ENCODE measurements around the gene PANK4. TPM values are rescaled to one million over a fixed set of nuclear protein-coding genes. Genes with fewer than 3 reads are reported as not detected.

The PANK4 gene
- total and polyA plus RNA-seq, 2 donors: 21.6 to 27.1 TPM

DNA sequence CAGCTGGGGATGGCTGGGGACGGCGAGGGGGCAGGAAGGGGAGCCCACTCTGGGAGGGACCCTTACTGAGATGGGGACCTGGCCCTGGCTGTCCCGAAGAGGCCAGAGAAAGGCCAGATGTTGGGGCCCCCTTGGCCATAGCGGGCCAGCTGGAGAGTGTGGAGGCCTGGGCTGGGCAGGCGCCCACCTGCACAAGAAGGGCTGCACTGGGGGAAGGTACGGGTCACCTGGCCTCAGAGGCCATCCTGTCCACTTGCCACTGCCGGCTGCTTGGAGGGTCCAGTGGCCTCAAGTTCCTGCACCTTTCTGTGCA is 55.3 kb downstream of the PANK4 start:
- 79% methylated on average over 7 of the region's 7 CpGs for WGBS
- Histone ChIP-seq H3K4me3 (ENCODE audit: low read length in 2 of 2) (no peak overlapping the region), H3K27ac (ENCODE audit: low read depth in 1 of 2, low read length in 1 of 2) (no peak overlapping the region), H3K4me1 (ENCODE audit: control insufficient read depth in 2 of 2, insufficient read depth in 2 of 2, low read length in 2 of 2) (no peaks in the 10 kb centered on the region), H3K9me3 (ENCODE audit: control insufficient read depth in 2 of 2, insufficient read depth in 1 of 2, low read length in 1 of 2) (peaks cover 0 to 1% of the 10 kb centered on the region in 2 donors), H3K36me3 (ENCODE audit: control insufficient read depth in 2 of 2, insufficient read depth in 2 of 2, low read length in 1 of 2) (no peaks in the 10 kb centered on the region), H3K27me3 (ENCODE audit: control insufficient read depth in 2 of 2, insufficient read depth in 1 of 2, low read length in 1 of 2) (peaks cover 0 to 36% of the 10 kb centered on the region in 2 donors)
- no peak for DNase-seq (ENCODE audit: low read depth in 6 of 9, low spot score in 9 of 9)

DNA sequence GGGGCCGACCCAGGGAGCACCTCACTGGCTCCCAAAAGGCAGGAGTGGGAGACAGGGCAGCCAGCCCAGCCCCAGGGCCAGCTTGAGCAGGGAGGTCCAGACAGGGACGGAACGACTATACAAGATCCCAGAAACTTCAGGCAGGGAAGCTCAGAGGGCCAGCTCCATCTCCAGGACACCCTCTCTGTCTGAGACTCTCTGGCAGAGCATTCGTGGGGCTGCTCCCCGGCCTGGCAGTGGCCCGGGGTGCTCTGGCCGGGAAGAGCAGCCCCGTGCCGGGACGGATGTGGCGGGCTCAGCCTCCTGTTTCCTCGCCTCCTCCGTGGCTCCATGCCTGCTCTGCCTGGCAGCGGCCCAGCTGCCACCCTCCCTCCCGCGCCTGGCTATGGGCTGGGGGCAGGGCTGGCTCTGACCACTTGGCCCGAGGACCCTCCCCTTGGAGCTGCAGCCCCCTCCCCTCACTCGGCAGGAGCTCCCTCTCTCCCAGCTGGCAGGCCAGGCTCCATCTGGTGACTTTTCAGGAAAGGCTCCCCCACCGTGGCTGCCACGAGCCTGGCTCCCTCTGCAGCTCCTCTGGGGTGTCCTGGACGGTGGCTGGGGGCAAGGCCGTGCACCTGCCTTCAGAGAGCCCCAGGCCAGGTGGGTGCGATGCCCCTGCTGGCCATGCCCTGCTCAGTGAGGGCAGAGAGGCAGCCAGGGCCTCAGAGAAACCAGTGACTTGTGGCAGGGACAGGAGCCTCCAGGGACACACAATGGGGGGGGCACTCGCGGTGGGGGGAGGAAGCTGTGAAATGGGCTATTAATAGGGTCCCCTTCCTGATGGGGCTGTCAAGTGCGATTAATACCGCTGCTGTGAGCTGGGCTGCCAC is 55.9 kb downstream of the PANK4 start:
- Histone ChIP-seq H3K4me1 (ENCODE audit: control insufficient read depth in 2 of 2, insufficient read depth in 2 of 2, low read length in 2 of 2) (no peaks in the 10 kb centered on the region), H3K4me3 (ENCODE audit: low read length in 2 of 2) (no peak overlapping the region), H3K27me3 (ENCODE audit: control insufficient read depth in 2 of 2, insufficient read depth in 1 of 2, low read length in 1 of 2) (peaks cover 0 to 39% of the 10 kb centered on the region in 2 donors), H3K36me3 (ENCODE audit: control insufficient read depth in 2 of 2, insufficient read depth in 2 of 2, low read length in 1 of 2) (no peaks in the 10 kb centered on the region), H3K9me3 (ENCODE audit: control insufficient read depth in 2 of 2, insufficient read depth in 1 of 2, low read length in 1 of 2) (no peaks in the 10 kb centered on the region), H3K27ac (ENCODE audit: low read depth in 1 of 2, low read length in 1 of 2) (no peak overlapping the region)
- WGBS: 44% methylated on average over 27 of the region's 27 CpGs
- DNase-seq (ENCODE audit: low read depth in 6 of 9, low spot score in 9 of 9): no peak

DNA sequence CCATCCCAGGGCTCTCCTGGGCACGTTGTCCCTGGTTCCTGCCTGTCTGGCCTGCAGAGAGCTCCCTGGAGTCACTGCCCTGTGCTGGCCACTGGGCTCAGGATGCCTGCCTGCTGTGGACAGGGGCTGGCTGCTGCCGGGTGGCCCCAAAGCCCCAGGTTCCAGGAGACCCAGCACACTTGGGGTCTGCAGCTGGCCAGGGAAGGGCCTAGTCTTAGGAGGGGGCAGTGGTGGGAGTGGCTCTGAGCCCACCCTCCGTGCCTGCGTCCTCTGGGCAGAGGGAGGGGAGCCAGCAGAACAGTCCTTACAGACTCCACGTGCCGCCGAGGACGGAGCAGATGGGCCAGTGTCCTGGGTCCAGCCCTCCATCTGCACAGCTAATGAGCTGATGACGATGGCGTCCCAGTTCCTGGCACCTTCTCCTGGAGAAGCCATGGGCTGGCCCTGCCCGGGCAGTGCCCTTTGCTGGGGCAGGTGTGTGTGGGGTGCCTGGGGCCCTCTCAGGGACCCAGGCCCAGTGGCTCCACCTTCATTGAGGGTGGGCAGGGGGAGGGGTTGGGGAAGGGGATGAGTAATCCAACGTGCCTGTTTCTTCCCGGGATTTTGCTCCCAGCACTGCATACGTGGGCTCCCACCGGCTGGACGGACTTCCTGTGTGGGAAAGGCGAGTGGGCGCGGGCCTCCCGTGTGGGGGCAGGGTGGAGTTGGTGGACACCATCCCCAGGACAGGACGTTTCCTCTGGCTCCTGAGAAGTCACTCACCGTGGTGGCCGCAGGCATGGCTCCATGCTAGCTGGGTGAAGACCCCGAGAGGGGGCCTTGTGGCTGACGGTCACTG is 57.1 kb downstream of the PANK4 start:
- Histone ChIP-seq H3K27me3 (ENCODE audit: control insufficient read depth in 2 of 2, insufficient read depth in 1 of 2, low read length in 1 of 2) (peaks cover 0 to 41% of the 10 kb centered on the region in 2 donors), H3K4me1 (ENCODE audit: control insufficient read depth in 2 of 2, insufficient read depth in 2 of 2, low read length in 2 of 2) (no peaks in the 10 kb centered on the region), H3K9me3 (ENCODE audit: control insufficient read depth in 2 of 2, insufficient read depth in 1 of 2, low read length in 1 of 2) (no peaks in the 10 kb centered on the region), H3K27ac (ENCODE audit: low read depth in 1 of 2, low read length in 1 of 2) (no peak overlapping the region), H3K4me3 (ENCODE audit: low read length in 2 of 2) (no peak overlapping the region), H3K36me3 (ENCODE audit: control insufficient read depth in 2 of 2, insufficient read depth in 2 of 2, low read length in 1 of 2) (no peaks in the 10 kb centered on the region)
- no peak for DNase-seq (ENCODE audit: low read depth in 6 of 9, low spot score in 9 of 9)
- 78% methylated on average over 25 of the region's 25 CpGs for WGBS

DNA sequence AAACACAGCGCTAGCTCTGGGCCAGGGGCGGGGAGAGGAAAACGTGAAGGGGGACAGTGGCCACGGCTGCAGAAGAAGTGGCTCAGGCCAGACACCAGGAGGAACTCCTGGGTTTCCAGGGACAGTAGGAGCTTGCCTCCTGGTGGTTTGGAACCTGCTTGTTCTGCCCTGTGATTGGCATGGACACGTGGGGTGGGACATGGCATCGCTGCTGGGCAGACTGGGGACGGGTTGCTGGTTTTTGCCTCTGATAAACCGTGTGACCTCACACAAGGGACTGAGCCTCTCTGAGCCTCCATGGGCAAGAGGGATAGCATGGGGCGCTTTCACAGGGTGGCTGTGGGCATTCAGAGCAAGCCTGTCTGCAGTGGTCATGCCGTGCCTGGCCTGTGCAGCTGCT is 57.9 kb downstream of the PANK4 start:
- H3K4me1 ChIP-seq (ENCODE audit: control insufficient read depth in 2 of 2, insufficient read depth in 2 of 2, low read length in 2 of 2): no peaks in the 10 kb centered on the region
- peaks cover 0 to 47% of the 10 kb centered on the region in 2 donors for H3K27me3 ChIP-seq (ENCODE audit: control insufficient read depth in 2 of 2, insufficient read depth in 1 of 2, low read length in 1 of 2)
- no peak overlapping the region for H3K27ac ChIP-seq (ENCODE audit: low read depth in 1 of 2, low read length in 1 of 2)
- no peak overlapping the region for H3K4me3 ChIP-seq (ENCODE audit: low read length in 2 of 2)
- no peaks in the 10 kb centered on the region for H3K36me3 ChIP-seq (ENCODE audit: control insufficient read depth in 2 of 2, insufficient read depth in 2 of 2, low read length in 1 of 2)
- 72% methylated on average over 10 of the region's 10 CpGs for WGBS
- DNase-seq (ENCODE audit: low read depth in 6 of 9, low spot score in 9 of 9): no peak
- no peaks in the 10 kb centered on the region for H3K9me3 ChIP-seq (ENCODE audit: control insufficient read depth in 2 of 2, insufficient read depth in 1 of 2, low read length in 1 of 2)

DNA sequence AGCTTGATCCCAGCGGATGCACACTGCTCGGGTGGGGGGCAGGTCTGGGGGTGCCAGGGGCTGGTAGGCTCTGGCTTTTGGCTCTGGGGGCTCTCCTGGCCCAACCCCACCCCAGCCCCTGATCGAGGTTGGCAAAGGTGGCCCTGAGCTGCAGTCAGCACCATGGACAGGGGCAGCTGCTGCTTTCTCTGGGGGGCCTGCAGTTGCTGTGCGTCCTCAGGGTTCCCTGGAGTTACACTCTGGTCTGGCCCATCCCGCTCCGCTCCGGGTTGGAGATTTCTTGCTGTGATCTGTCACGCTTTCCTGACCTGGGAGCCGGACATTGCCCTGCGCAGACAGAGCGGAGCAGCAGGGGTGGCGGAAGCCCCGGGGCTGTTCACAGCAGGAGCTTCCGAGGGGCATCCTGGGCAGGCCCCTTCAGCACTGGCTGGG is 58.3 kb downstream of the PANK4 start:
- no peak overlapping the region for H3K27ac ChIP-seq (ENCODE audit: low read depth in 1 of 2, low read length in 1 of 2)
- H3K9me3 ChIP-seq (ENCODE audit: control insufficient read depth in 2 of 2, insufficient read depth in 1 of 2, low read length in 1 of 2): no peaks in the 10 kb centered on the region
- H3K4me1 ChIP-seq (ENCODE audit: control insufficient read depth in 2 of 2, insufficient read depth in 2 of 2, low read length in 2 of 2): no peaks in the 10 kb centered on the region
- WGBS: 40% methylated on average over 14 of the region's 14 CpGs
- no peak overlapping the region for H3K4me3 ChIP-seq (ENCODE audit: low read length in 2 of 2)
- H3K36me3 ChIP-seq (ENCODE audit: control insufficient read depth in 2 of 2, insufficient read depth in 2 of 2, low read length in 1 of 2): no peaks in the 10 kb centered on the region
- peak; percentile 11 to 66 (median 31) for DNase-seq (ENCODE audit: low read depth in 6 of 9, low spot score in 9 of 9)
- H3K27me3 ChIP-seq (ENCODE audit: control insufficient read depth in 2 of 2, insufficient read depth in 1 of 2, low read length in 1 of 2): peaks cover 0 to 47% of the 10 kb centered on the region in 2 donors

DNA sequence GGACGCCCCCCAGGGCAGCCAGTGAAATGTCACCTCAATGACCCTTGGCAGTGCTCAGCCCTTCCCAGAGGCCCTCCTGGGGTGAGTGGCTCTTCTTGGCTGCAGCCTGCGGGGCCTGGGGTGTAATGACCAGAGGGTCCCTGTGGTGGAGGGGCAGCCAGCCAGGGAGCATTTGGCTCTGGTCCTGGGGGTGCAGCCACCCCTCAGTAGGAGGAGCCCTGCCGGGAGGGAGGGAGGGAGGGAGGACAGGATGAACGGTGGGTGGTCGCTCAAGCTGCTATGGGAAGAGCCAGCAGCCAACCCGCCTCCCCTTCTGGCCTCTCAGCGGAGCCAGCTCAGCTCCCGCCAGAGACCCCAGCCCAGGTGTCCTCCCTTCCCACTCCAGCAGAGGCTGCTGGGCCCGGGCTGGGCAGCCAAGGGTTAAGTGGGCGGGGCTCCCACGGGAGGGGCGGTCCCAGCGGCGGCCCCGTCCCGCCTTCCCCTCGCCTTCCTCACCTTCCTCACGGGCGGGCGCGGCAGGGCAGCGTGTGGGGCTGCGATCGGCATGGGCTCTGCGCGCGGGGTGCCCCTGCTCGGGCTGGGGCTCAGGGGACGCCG is 59.3 kb downstream of the PANK4 start:
- Histone ChIP-seq H3K4me3 (ENCODE audit: low read length in 2 of 2) (no peak overlapping the region), H3K27ac (ENCODE audit: low read depth in 1 of 2, low read length in 1 of 2) (no peak overlapping the region), H3K36me3 (ENCODE audit: control insufficient read depth in 2 of 2, insufficient read depth in 2 of 2, low read length in 1 of 2) (no peaks in the 10 kb centered on the region), H3K4me1 (ENCODE audit: control insufficient read depth in 2 of 2, insufficient read depth in 2 of 2, low read length in 2 of 2) (no peaks in the 10 kb centered on the region), H3K9me3 (ENCODE audit: control insufficient read depth in 2 of 2, insufficient read depth in 1 of 2, low read length in 1 of 2) (no peaks in the 10 kb centered on the region), H3K27me3 (ENCODE audit: control insufficient read depth in 2 of 2, insufficient read depth in 1 of 2, low read length in 1 of 2) (peaks cover 0 to 51% of the 10 kb centered on the region in 2 donors)
- 13% methylated on average over 30 of the region's 30 CpGs for WGBS
- DNase-seq (ENCODE audit: low read depth in 6 of 9, low spot score in 9 of 9): no peak

DNA sequence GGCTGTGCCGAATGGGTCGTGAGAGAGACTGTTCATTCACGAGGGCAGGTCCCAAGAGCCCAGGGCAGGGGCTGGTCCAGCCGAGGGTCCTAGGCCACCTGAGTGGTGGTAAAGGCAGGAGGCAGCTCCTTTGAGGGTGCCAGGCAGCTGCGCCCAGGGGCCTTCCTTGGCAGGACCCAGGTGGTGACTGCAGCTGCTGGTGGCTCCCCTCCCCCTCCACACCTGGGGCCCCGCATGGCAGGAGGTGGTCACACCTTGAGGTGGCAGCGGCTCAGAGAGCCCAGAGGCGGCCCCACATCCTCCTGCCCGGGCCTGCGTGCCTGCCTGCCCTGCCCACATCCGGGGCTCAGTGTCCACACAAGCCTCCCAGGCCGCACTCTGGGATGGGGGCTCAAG is 60.1 kb downstream of the PANK4 start:
- no peak for DNase-seq (ENCODE audit: low read depth in 6 of 9, low spot score in 9 of 9)
- Histone ChIP-seq H3K36me3 (ENCODE audit: control insufficient read depth in 2 of 2, insufficient read depth in 2 of 2, low read length in 1 of 2) (no peaks in the 10 kb centered on the region), H3K4me1 (ENCODE audit: control insufficient read depth in 2 of 2, insufficient read depth in 2 of 2, low read length in 2 of 2) (no peaks in the 10 kb centered on the region), H3K4me3 (ENCODE audit: low read length in 2 of 2) (no peak overlapping the region), H3K27ac (ENCODE audit: low read depth in 1 of 2, low read length in 1 of 2) (no peak overlapping the region), H3K27me3 (ENCODE audit: control insufficient read depth in 2 of 2, insufficient read depth in 1 of 2, low read length in 1 of 2) (peaks cover 0 to 51% of the 10 kb centered on the region in 2 donors), H3K9me3 (ENCODE audit: control insufficient read depth in 2 of 2, insufficient read depth in 1 of 2, low read length in 1 of 2) (no peaks in the 10 kb centered on the region)
- WGBS: 69% methylated on average over 12 of the region's 12 CpGs

DNA sequence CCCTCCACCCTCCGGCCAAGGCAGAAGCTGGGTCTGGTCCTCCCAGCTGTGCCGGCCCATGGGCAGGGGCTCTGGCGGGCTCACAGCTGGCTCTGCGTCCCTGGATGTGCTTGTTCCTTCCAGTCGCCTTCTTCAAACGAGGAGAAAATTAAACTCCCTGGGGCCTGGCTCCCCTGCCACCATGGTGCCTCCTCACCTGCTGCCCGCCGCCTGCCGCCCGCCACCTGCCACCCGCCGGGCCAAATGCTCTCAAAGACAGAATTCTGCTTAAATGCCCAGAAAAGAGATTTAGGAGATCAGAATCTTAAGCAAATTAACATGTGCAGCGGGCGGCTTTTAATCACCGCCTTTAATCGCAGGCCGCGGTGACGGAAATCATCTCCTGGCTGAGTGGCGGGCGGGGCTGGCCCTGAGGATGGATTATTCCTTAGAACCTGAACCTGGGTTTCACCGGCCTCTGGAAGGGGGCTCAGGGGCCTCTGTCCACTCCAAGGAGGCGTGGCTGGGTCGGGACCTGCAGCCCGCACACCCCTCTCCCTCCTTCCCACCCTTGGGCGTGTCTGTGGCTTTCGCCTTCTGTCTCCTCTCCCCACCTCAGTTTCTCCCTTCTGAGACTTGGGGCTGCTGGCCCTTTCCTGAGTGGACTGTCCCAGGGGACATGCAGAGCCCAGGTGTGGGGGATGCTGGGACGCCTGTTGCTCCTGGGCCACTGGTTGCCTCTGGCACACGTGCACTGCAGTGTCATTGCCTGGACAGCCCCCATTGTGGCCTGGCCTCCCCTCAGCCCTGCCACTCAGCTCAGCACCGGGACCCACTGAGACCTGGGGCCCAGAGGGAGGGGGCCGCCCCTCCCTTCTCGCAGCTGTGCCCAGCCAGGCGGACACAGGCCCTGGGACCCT is 60.8 kb downstream of the PANK4 start:
- Histone ChIP-seq H3K27me3 (ENCODE audit: control insufficient read depth in 2 of 2, insufficient read depth in 1 of 2, low read length in 1 of 2) (peaks cover 0 to 49% of the 10 kb centered on the region in 2 donors), H3K27ac (ENCODE audit: low read depth in 1 of 2, low read length in 1 of 2) (no peak overlapping the region), H3K4me1 (ENCODE audit: control insufficient read depth in 2 of 2, insufficient read depth in 2 of 2, low read length in 2 of 2) (no peaks in the 10 kb centered on the region), H3K36me3 (ENCODE audit: control insufficient read depth in 2 of 2, insufficient read depth in 2 of 2, low read length in 1 of 2) (no peaks in the 10 kb centered on the region), H3K9me3 (ENCODE audit: control insufficient read depth in 2 of 2, insufficient read depth in 1 of 2, low read length in 1 of 2) (no peaks in the 10 kb centered on the region), H3K4me3 (ENCODE audit: low read length in 2 of 2) (no peak overlapping the region)
- WGBS: 89% methylated on average over 33 of the region's 33 CpGs
- no peak for DNase-seq (ENCODE audit: low read depth in 6 of 9, low spot score in 9 of 9)

Data from thymus (tissue), 11 donors.